CD8-positive, alpha-beta memory T cell (primary cell): ENCODE data around the gene PPP1R1C. TPM values are rescaled to one million over a fixed set of nuclear protein-coding genes. Genes with fewer than 3 reads are reported as not detected.

ENCODE experiments used
- CTCF ChIA-PET: fragments of 350-600 bp; sonication (Branson Sonifier 250); formaldehyde crosslinking; loops from one replicate; lab custom pipeline; 2021; ENCODE audit warnings: antibody characterized with exemption; lab: Charles Lee
- POLR2A ChIA-PET: fragments of 350-600 bp; sonication (Branson Sonifier 250); formaldehyde crosslinking; loops from one replicate; lab custom pipeline; 2021; ENCODE audit warnings: antibody characterized with exemption; lab: Charles Lee
- DNase-seq, 5 donors: peaks; one replicate each; pipeline versions ENCODE4 v3.0.0 to v3.0.0-alpha.2; 2020 to 2022; ENCODE audit warnings: mixed read lengths in 1 of 5
- H3K27ac ChIP-seq: one replicate; pipeline ENCODE4 v1.7.0; 2013; ENCODE audit warnings: low read depth, mild to moderate bottlenecking, low read length, moderate library complexity
- H3K27me3 ChIP-seq: 2 replicates; pipeline ENCODE4 v1.7.0; 2013; ENCODE audit warnings: low read length, mild to moderate bottlenecking; ENCODE audit not compliant: insufficient read depth, poor library complexity, severe bottlenecking
- H3K36me3 ChIP-seq: 2 replicates; pipeline ENCODE4 v1.7.0; 2013; ENCODE audit warnings: mild to moderate bottlenecking, low read length, moderate library complexity; ENCODE audit not compliant: insufficient read depth
- H3K4me1 ChIP-seq: 2 replicates; pipeline ENCODE4 v1.7.0; 2013; ENCODE audit warnings: mild to moderate bottlenecking, low read length, moderate library complexity; ENCODE audit not compliant: insufficient read depth
- H3K4me3 ChIP-seq: 2 replicates; pipeline ENCODE4 v1.7.0; 2013; ENCODE audit warnings: mild to moderate bottlenecking, low read length
- H3K9me3 ChIP-seq: 2 replicates; pipeline ENCODE4 v1.7.0; 2013; ENCODE audit warnings: mild to moderate bottlenecking, low read length
- H3K27ac Mint-ChIP-seq, 8 donors: one replicate each; pipeline ENCODE4 v1.8.0; 2020 to 2021; ENCODE audit warnings: mixed read lengths in 8 of 8, mild to moderate bottlenecking in 6 of 8, inconsistent platforms in 3 of 8, moderate library complexity in 3 of 8
- H3K27me3 Mint-ChIP-seq, 2 donors: one replicate each; pipeline ENCODE4 v1.8.0; 2020 to 2021; ENCODE audit warnings: mixed read lengths in 2 of 2, mild to moderate bottlenecking in 1 of 2, moderate library complexity in 1 of 2
- H3K36me3 Mint-ChIP-seq, 3 donors: one replicate each; pipeline ENCODE4 v1.8.0; 2020 to 2021; ENCODE audit warnings: mixed read lengths in 3 of 3, inconsistent platforms in 1 of 3, mild to moderate bottlenecking in 1 of 3
- H3K4me1 Mint-ChIP-seq, 3 donors: one replicate each; pipeline ENCODE4 v1.8.0; 2020 to 2021; ENCODE audit warnings: mixed read lengths in 3 of 3, inconsistent platforms in 1 of 3, mild to moderate bottlenecking in 1 of 3
- H3K4me3 Mint-ChIP-seq, 7 donors: one replicate each; pipeline ENCODE4 v1.8.0; 2020 to 2021; ENCODE audit warnings: mixed read lengths in 7 of 7, mild to moderate bottlenecking in 6 of 7, moderate library complexity in 4 of 7, inconsistent platforms in 2 of 7
- H3K9me3 Mint-ChIP-seq, 5 donors: one replicate each; pipeline ENCODE4 v1.8.0; 2020 to 2022; ENCODE audit warnings: mixed read lengths in 5 of 5, mild to moderate bottlenecking in 3 of 5, moderate library complexity in 2 of 5, inconsistent platforms in 1 of 5
- polyA plus RNA-seq: library from polyadenylated mRNA; unstranded; fragments of 300-500 nt; fragmentation: Illumina TruSeq; gene quantifications from one replicate; pipeline ENCODE4 v1.2.3, GENCODE V29; 2021
- total RNA-seq, 2 experiments: library from RNA; stranded (reverse); gene quantifications; one replicate each; pipeline ENCODE4 v1.2.3, GENCODE V29; 2021

Gene PPP1R1C
- total and polyA plus RNA-seq, 3 experiments from 2014 or later = not detected

- Mint-ChIP-seq H3K27ac (peak overlapping the region in 1 of 8 donors; percentile 29), H3K27me3 (peaks cover 2 to 3% of the 10 kb centered on the region in 2 donors)
- no peak for DNase-seq
Measured at GRCh38 chr2:182148344-182148743, 162.7 kb downstream of the PPP1R1C start.

GRCh38 chr2:182163878-182164277, 178.2 kb downstream of the PPP1R1C start:
- Histone ChIP-seq H3K36me3 (no peaks in the 10 kb centered on the region), H3K27me3 (no peaks in the 10 kb centered on the region), H3K9me3 (no peaks in the 10 kb centered on the region), H3K4me3 (no peak overlapping the region), H3K27ac (no peak overlapping the region), H3K4me1 (no peaks in the 10 kb centered on the region)
- no peak overlapping the region for H3K27ac Mint-ChIP-seq
- H3K4me3 Mint-ChIP-seq = no peak overlapping the region
- POLR2A ChIA-PET = no interaction called here
- H3K27me3 Mint-ChIP-seq = peaks cover 3 to 9% of the 10 kb centered on the region in 2 donors
- no peaks in the 10 kb centered on the region for H3K9me3 Mint-ChIP-seq
- no peaks in the 10 kb centered on the region for H3K36me3 Mint-ChIP-seq
- DNase-seq = no peak
- CTCF ChIA-PET = no interaction called here
- H3K4me1 Mint-ChIP-seq = no peaks in the 10 kb centered on the region

More at GRCh38 chr2:182148344-182148743, 162.7 kb downstream of the PPP1R1C start:
- ChIA-PET CTCF (no interaction called here), POLR2A (no interaction called here)
- no peaks in the 10 kb centered on the region for H3K4me1 Mint-ChIP-seq
- Histone ChIP-seq H3K27ac (no peak overlapping the region), H3K4me3 (no peak overlapping the region), H3K27me3 (no peaks in the 10 kb centered on the region), H3K36me3 (no peaks in the 10 kb centered on the region), H3K4me1 (no peaks in the 10 kb centered on the region), H3K9me3 (no peaks in the 10 kb centered on the region)
- H3K36me3 Mint-ChIP-seq = no peaks in the 10 kb centered on the region
- no peaks in the 10 kb centered on the region for H3K9me3 Mint-ChIP-seq
- H3K4me3 Mint-ChIP-seq = no peak overlapping the region

GRCh38 chr2:182164686-182165085, 179.0 kb downstream of the PPP1R1C start:
- no peak for DNase-seq
- H3K4me3 ChIP-seq = no peak overlapping the region
- ChIA-PET CTCF (no interaction called here), POLR2A (no interaction called here)
- no peaks in the 10 kb centered on the region for H3K9me3 ChIP-seq
- no peaks in the 10 kb centered on the region for H3K27me3 ChIP-seq
- Mint-ChIP-seq H3K4me1 (no peaks in the 10 kb centered on the region), H3K27ac (no peak overlapping the region), H3K9me3 (no peaks in the 10 kb centered on the region), H3K36me3 (no peaks in the 10 kb centered on the region), H3K4me3 (no peak overlapping the region), H3K27me3 (peaks cover 3 to 9% of the 10 kb centered on the region in 2 donors)
- H3K4me1 ChIP-seq = no peaks in the 10 kb centered on the region
- no peak overlapping the region for H3K27ac ChIP-seq
- no peaks in the 10 kb centered on the region for H3K36me3 ChIP-seq

GRCh38 chr2:182165202-182165601, 179.5 kb downstream of the PPP1R1C start:
- Mint-ChIP-seq H3K36me3 (no peaks in the 10 kb centered on the region), H3K4me3 (no peak overlapping the region), H3K27me3 (peaks cover 1 to 9% of the 10 kb centered on the region in 2 donors), H3K9me3 (no peaks in the 10 kb centered on the region), H3K27ac (no peak overlapping the region), H3K4me1 (no peaks in the 10 kb centered on the region)
- POLR2A ChIA-PET = no interaction called here
- H3K36me3 ChIP-seq = no peaks in the 10 kb centered on the region
- H3K27ac ChIP-seq = no peak overlapping the region
- CTCF ChIA-PET = no interaction called here
- H3K4me1 ChIP-seq = no peaks in the 10 kb centered on the region
- no peaks in the 10 kb centered on the region for H3K9me3 ChIP-seq
- no peaks in the 10 kb centered on the region for H3K27me3 ChIP-seq
- no peak overlapping the region for H3K4me3 ChIP-seq
- DNase-seq = no peak

GRCh38 chr2:182166406-182166805, 180.8 kb downstream of the PPP1R1C start:
- ChIA-PET CTCF (no interaction called here), POLR2A (no interaction called here)
- no peaks in the 10 kb centered on the region for H3K36me3 Mint-ChIP-seq
- Histone ChIP-seq H3K4me3 (no peak overlapping the region), H3K4me1 (no peaks in the 10 kb centered on the region), H3K27ac (no peak overlapping the region), H3K27me3 (no peaks in the 10 kb centered on the region), H3K9me3 (no peaks in the 10 kb centered on the region), H3K36me3 (no peaks in the 10 kb centered on the region)
- H3K27me3 Mint-ChIP-seq = peaks cover 0 to 9% of the 10 kb centered on the region in 2 donors
- H3K4me1 Mint-ChIP-seq = no peaks in the 10 kb centered on the region
- H3K9me3 Mint-ChIP-seq = no peaks in the 10 kb centered on the region
- no peak overlapping the region for H3K4me3 Mint-ChIP-seq
- no peak overlapping the region for H3K27ac Mint-ChIP-seq
- no peak for DNase-seq

GRCh38 chr2:182166841-182167240, 181.2 kb downstream of the PPP1R1C start:
- H3K27me3 Mint-ChIP-seq = peaks cover 2 to 6% of the 10 kb centered on the region in 2 donors
- no peak overlapping the region for H3K27ac ChIP-seq
- no peaks in the 10 kb centered on the region for H3K4me1 ChIP-seq
- POLR2A ChIA-PET = no interaction called here
- H3K4me3 Mint-ChIP-seq = no peak overlapping the region
- no peak overlapping the region for H3K4me3 ChIP-seq
- no peak for DNase-seq
- no peaks in the 10 kb centered on the region for H3K36me3 ChIP-seq
- no peak overlapping the region for H3K27ac Mint-ChIP-seq
- CTCF ChIA-PET = no interaction called here
- H3K9me3 ChIP-seq = no peaks in the 10 kb centered on the region
- H3K27me3 ChIP-seq = no peaks in the 10 kb centered on the region
- no peaks in the 10 kb centered on the region for H3K36me3 Mint-ChIP-seq
- H3K9me3 Mint-ChIP-seq = no peaks in the 10 kb centered on the region
- no peaks in the 10 kb centered on the region for H3K4me1 Mint-ChIP-seq

Other genes starting within 250 kb of the PPP1R1C start
- 10 to 100 TPM; 51.8 to 58.4 TPM for gene ITPRID2, start 94.1 kb upstream of the PPP1R1C start, total RNA-seq
- 3.4 TPM for gene ITPRID2, start 94.1 kb upstream of the PPP1R1C start, polyA plus RNA-seq